B cell (primary cell): ENCODE data around the gene RBM43.

Source experiments
- CTCF ChIP-seq: fragments of 200-600 bp; IDR thresholded peaks from one replicate; pipeline ENCODE4 v1.8.0; 2022; ENCODE audit warnings: antibody characterized with exemption, mild to moderate bottlenecking
- EZH2 ChIP-seq: IDR thresholded peaks from 2 replicates; pipeline ENCODE4 v1.6.1; 2012; ENCODE audit warnings: borderline replicate concordance, low read depth, mild to moderate bottlenecking, moderate library complexity, low read length; ENCODE audit not compliant: insufficient read depth, poor library complexity, severe bottlenecking

DNA sequence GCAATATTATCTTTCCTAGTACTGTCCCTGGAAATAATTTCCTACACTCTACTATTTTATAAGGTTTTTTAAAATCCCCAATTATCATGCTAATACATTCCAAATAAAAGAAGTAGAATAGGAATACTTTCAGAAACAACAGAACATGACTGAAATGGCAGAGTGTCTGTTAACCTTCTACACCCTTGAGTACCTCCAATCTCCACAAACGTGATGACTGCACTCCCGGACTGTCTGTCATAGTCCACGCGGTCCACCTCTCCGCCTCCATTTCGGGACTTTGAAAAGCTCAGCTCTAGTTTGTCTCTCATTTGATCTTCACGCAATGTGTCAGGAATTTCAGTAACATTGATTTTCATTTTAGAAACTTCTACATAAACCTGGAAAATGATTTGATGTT lies 13.6 kb upstream of the RBM43 start:
- TF ChIP-seq CTCF, result no peak
- TF ChIP-seq EZH2, result no peak
